ENCODE measurements around the gene SH3BP5L. TPM values are rescaled to one million over a fixed set of nuclear protein-coding genes. Genes with fewer than 3 reads are reported as not detected.

SH3BP5L gene
- total RNA-seq, 6 experiments from 2014 or later = 29.8 to 42.1 (median 32.2) TPM

- TF ChIP-seq, protein P1, sequence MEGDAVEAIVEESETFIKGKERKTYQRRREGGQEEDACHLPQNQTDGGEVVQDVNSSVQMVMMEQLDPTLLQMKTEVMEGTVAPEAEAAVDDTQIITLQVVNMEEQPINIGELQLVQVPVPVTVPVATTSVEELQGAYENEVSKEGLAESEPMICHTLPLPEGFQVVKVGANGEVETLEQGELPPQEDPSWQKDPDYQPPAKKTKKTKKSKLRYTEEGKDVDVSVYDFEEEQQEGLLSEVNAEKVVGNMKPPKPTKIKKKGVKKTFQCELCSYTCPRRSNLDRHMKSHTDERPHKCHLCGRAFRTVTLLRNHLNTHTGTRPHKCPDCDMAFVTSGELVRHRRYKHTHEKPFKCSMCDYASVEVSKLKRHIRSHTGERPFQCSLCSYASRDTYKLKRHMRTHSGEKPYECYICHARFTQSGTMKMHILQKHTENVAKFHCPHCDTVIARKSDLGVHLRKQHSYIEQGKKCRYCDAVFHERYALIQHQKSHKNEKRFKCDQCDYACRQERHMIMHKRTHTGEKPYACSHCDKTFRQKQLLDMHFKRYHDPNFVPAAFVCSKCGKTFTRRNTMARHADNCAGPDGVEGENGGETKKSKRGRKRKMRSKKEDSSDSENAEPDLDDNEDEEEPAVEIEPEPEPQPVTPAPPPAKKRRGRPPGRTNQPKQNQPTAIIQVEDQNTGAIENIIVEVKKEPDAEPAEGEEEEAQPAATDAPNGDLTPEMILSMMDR (IDR thresholded peaks at IDR 0.05) = no peak
- H3K4me3 Mint-ChIP-seq = peak overlapping the region; percentile 87
- peak overlapping the region; percentile 51; the same call in 1 of the 2 replicates for H3K27ac Mint-ChIP-seq
- peak; percentile 52 for DNase-seq
- no peaks in the 10 kb centered on the region for H3K36me3 Mint-ChIP-seq (ENCODE audit: low read depth)
- H3K27me3 Mint-ChIP-seq (ENCODE audit: insufficient read depth) = peaks cover 11% of the 10 kb centered on the region
- H3K9me3 Mint-ChIP-seq = no peaks in the 10 kb centered on the region
- peaks cover 33% of the 10 kb centered on the region for H3K4me1 Mint-ChIP-seq (ENCODE audit: low read depth)
Measured at GRCh38 chr1:248862998-248863881, 37.5 kb upstream of the SH3BP5L start.

- peaks cover 11% of the 10 kb centered on the region for H3K27me3 Mint-ChIP-seq (ENCODE audit: insufficient read depth)
- no peak for DNase-seq
- H3K4me1 Mint-ChIP-seq (ENCODE audit: low read depth) = peaks cover 39% of the 10 kb centered on the region
- H3K9me3 Mint-ChIP-seq = no peaks in the 10 kb centered on the region
- H3K27ac Mint-ChIP-seq = no peak overlapping the region; the same call in 1 of the 2 replicates
- no peaks in the 10 kb centered on the region for H3K36me3 Mint-ChIP-seq (ENCODE audit: low read depth)
- TF ChIP-seq, protein P1 (IDR thresholded peaks at IDR 0.05) = no peak
- peak overlapping the region; percentile 87 for H3K4me3 Mint-ChIP-seq
Measured at GRCh38 chr1:248862695-248862997, 36.9 kb upstream of the SH3BP5L start.

DNA sequence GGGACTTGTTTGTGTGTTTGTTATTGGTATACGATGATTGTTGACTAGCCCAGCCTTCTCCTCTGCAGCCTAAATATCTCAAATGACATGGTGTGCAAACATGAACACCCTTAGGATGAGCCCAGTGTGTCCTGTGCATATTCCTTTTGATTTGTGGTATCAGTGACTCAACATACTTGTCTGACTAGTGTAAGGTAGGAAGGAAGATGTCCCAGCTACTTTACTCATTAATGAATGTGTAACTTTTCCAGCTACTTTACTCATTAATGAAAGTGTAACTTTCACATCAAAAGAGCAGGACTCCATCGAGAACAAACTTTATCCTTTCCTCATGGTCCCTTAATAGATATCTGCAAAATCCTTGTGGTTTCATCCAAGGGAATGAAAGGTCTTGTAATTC is 35.9 kb upstream of the SH3BP5L start:
- no peaks in the 10 kb centered on the region for H3K36me3 Mint-ChIP-seq (ENCODE audit: low read depth)
- no peak for DNase-seq
- TF ChIP-seq, protein P1 (IDR thresholded peaks at IDR 0.05) = no peak
- H3K4me1 Mint-ChIP-seq (ENCODE audit: low read depth) = peaks cover 47% of the 10 kb centered on the region
- no peak overlapping the region for H3K27ac Mint-ChIP-seq
- H3K27me3 Mint-ChIP-seq (ENCODE audit: insufficient read depth) = peaks cover 8% of the 10 kb centered on the region
- no peak overlapping the region for H3K4me3 Mint-ChIP-seq
- no peaks in the 10 kb centered on the region for H3K9me3 Mint-ChIP-seq

DNA sequence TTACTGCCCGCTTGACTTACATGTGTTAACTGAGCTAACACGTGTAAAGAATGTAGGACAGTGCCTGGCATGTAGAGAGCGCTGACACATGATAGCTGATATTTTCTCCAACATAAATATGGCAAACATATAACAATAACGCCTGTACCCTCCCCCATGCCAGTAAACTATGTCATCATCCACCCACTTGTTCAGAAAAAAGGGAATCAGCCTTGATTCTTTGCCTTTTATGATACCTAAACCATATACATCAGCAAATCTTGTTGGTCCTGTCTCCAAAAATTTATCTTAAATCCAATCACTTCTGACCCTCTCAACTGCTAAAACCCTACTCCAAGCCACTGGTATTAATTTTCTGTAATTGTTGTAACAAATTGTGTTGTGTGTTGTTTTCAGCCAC is 34.3 kb upstream of the SH3BP5L start:
- Mint-ChIP-seq H3K36me3 (ENCODE audit: low read depth) (no peaks in the 10 kb centered on the region; the same call in 1 of the 2 replicates), H3K9me3 (no peaks in the 10 kb centered on the region), H3K27me3 (ENCODE audit: insufficient read depth) (peaks cover 6% of the 10 kb centered on the region), H3K27ac (peak overlapping the region; percentile 87; the same call in 1 of the 2 replicates), H3K4me1 (ENCODE audit: low read depth) (peaks cover 51% of the 10 kb centered on the region), H3K4me3 (peak overlapping the region; percentile 92)
- TF ChIP-seq, protein P1 (IDR thresholded peaks at IDR 0.05) = no peak
- no peak for DNase-seq

- H3K27ac Mint-ChIP-seq = peak within 1 kb of the TSS; percentile 87
- DNase-seq = peak; percentile 95
- no peaks in the 10 kb centered on the region; the same call in 1 of the 2 replicates for H3K36me3 Mint-ChIP-seq (ENCODE audit: low read depth)
- peaks cover 49% of the 10 kb centered on the region for H3K4me1 Mint-ChIP-seq (ENCODE audit: low read depth)
- H3K27me3 Mint-ChIP-seq (ENCODE audit: insufficient read depth) = peaks cover 6% of the 10 kb centered on the region
- TF ChIP-seq, protein P1 (IDR thresholded peaks at IDR 0.05) = peak; percentile 31; the same call in 1 of the 2 replicates
- H3K4me3 Mint-ChIP-seq = peak within 1 kb of the TSS; percentile 92
- no peaks in the 10 kb centered on the region for H3K9me3 Mint-ChIP-seq
Measured at GRCh38 chr1:248858891-248859889, 33.5 kb upstream of the SH3BP5L start, which contains the start of gene ZNF692. Gene ZNF692 (minus strand): TSS chr1:248859085. CDS start chr1:248858309, 776 bp downstream.

All from HFFc6 (cell line).